ENCODE data around the gene MYO9B.

DNA sequence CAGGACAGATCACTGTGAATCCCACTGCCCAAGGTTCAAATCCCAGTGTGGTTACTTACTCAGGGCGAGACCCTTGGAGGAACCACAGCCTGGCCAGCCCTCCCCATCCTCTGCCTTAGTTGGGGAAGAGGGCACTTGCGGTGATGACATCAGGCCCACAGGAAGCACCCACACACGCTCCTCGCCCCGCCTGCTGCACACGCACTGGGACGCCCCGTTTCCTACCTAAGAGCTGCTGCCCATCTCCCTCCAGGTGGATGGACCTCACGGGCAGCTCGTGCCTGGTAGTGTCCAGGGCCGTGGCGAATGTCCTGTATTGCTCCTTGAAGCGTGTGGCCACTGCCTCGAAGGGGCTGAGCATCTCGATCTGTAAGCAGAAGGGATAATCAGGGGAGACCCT is 19.9 kb upstream of the MYO9B start:
- TF ChIP-seq CEBPB (IDR thresholded peaks at IDR 0.05; ENCODE audit: low read depth) (no peak), POLR2AphosphoS5 (IDR thresholded peaks at IDR 0.05; ENCODE audit: low read depth, low read length) (no peak), EZH2 (IDR thresholded peaks at IDR 0.05) (no peak), FOSL1 (IDR thresholded peaks at IDR 0.05; ENCODE audit: low read depth) (no peak), POLR2A (IDR thresholded peaks at IDR 0.05; ENCODE audit: borderline replicate concordance, extremely low read depth, insufficient read depth, insufficient read length) (no peak), SP1 (IDR thresholded peaks at IDR 0.05; ENCODE audit: low read depth) (no peak), ZNF274 (IDR thresholded peaks at IDR 0.05; ENCODE audit: low read depth, low read length) (no peak), JUND (IDR thresholded peaks at IDR 0.05) (no peak), SIN3A (IDR thresholded peaks at IDR 0.05; ENCODE audit: low read depth) (no peak)
- TF ChIP-seq, protein P1, sequence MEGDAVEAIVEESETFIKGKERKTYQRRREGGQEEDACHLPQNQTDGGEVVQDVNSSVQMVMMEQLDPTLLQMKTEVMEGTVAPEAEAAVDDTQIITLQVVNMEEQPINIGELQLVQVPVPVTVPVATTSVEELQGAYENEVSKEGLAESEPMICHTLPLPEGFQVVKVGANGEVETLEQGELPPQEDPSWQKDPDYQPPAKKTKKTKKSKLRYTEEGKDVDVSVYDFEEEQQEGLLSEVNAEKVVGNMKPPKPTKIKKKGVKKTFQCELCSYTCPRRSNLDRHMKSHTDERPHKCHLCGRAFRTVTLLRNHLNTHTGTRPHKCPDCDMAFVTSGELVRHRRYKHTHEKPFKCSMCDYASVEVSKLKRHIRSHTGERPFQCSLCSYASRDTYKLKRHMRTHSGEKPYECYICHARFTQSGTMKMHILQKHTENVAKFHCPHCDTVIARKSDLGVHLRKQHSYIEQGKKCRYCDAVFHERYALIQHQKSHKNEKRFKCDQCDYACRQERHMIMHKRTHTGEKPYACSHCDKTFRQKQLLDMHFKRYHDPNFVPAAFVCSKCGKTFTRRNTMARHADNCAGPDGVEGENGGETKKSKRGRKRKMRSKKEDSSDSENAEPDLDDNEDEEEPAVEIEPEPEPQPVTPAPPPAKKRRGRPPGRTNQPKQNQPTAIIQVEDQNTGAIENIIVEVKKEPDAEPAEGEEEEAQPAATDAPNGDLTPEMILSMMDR (IDR thresholded peaks at IDR 0.05 in 2 of 3, conservative IDR thresholded peaks at IDR 0.05 in 1 of 3; ENCODE audit: borderline replicate concordance in 1 of 3, insufficient read depth in 1 of 3, low read depth in 2 of 3, low read length in 2 of 3): no peak
- TF ChIP-seq, protein P2, sequence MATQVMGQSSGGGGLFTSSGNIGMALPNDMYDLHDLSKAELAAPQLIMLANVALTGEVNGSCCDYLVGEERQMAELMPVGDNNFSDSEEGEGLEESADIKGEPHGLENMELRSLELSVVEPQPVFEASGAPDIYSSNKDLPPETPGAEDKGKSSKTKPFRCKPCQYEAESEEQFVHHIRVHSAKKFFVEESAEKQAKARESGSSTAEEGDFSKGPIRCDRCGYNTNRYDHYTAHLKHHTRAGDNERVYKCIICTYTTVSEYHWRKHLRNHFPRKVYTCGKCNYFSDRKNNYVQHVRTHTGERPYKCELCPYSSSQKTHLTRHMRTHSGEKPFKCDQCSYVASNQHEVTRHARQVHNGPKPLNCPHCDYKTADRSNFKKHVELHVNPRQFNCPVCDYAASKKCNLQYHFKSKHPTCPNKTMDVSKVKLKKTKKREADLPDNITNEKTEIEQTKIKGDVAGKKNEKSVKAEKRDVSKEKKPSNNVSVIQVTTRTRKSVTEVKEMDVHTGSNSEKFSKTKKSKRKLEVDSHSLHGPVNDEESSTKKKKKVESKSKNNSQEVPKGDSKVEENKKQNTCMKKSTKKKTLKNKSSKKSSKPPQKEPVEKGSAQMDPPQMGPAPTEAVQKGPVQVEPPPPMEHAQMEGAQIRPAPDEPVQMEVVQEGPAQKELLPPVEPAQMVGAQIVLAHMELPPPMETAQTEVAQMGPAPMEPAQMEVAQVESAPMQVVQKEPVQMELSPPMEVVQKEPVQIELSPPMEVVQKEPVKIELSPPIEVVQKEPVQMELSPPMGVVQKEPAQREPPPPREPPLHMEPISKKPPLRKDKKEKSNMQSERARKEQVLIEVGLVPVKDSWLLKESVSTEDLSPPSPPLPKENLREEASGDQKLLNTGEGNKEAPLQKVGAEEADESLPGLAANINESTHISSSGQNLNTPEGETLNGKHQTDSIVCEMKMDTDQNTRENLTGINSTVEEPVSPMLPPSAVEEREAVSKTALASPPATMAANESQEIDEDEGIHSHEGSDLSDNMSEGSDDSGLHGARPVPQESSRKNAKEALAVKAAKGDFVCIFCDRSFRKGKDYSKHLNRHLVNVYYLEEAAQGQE (IDR thresholded peaks at IDR 0.05; ENCODE audit: low read depth): no peak
- TF ChIP-seq, protein P3, sequence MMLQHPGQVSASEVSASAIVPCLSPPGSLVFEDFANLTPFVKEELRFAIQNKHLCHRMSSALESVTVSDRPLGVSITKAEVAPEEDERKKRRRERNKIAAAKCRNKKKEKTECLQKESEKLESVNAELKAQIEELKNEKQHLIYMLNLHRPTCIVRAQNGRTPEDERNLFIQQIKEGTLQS (IDR thresholded peaks at IDR 0.05): no peak

Data from HCT116 (cell line).